Fibroblast of peridontal ligament (primary cell): ENCODE data around the gene NRP2.

Experiments
- DNase-seq: peaks from one replicate; pipeline ENCODE4 v3.0.0-alpha.2; 2010; ENCODE audit errors: extremely low read depth

NRP2 gene

GRCh38 chr2:205705511-205706349, 23.4 kb downstream of the NRP2 start:
- DNase-seq = no peak

- DNase-seq = peak; percentile 86
Measured at GRCh38 chr2:205706769-205707381, 24.6 kb downstream of the NRP2 start.

- peak; percentile 83 for DNase-seq
Measured at GRCh38 chr2:205708231-205708631, 25.9 kb downstream of the NRP2 start.

- no peak for DNase-seq
Measured at GRCh38 chr2:205709319-205709718, 27.0 kb downstream of the NRP2 start.

GRCh38 chr2:205712508-205712907, 30.2 kb downstream of the NRP2 start:
- DNase-seq = peak; percentile 56

GRCh38 chr2:205713086-205713485, 30.8 kb downstream of the NRP2 start:
- DNase-seq = no peak

- peak; percentile 47 for DNase-seq
Measured at GRCh38 chr2:205714058-205714776, 31.9 kb downstream of the NRP2 start.

- DNase-seq = no peak
Measured at GRCh38 chr2:205714789-205715720, 32.8 kb downstream of the NRP2 start.

- DNase-seq = no peak
Measured at GRCh38 chr2:205715831-205716525, 33.7 kb downstream of the NRP2 start.

- DNase-seq = no peak
Measured at GRCh38 chr2:205717175-205717846, 35.0 kb downstream of the NRP2 start.

- peak; percentile 61 for DNase-seq
Measured at GRCh38 chr2:205717999-205718398, 35.7 kb downstream of the NRP2 start.

GRCh38 chr2:205719847-205720246, 37.5 kb downstream of the NRP2 start:
- DNase-seq = no peak

- DNase-seq = no peak
Measured at GRCh38 chr2:205720451-205720902, 38.2 kb downstream of the NRP2 start.

GRCh38 chr2:205721057-205721449, 38.8 kb downstream of the NRP2 start:
- no peak for DNase-seq

GRCh38 chr2:205722283-205722918, 40.1 kb downstream of the NRP2 start:
- no peak for DNase-seq

- peak; percentile 50 for DNase-seq
Measured at GRCh38 chr2:205723179-205723578, 40.9 kb downstream of the NRP2 start.

- DNase-seq = no peak
Measured at GRCh38 chr2:205725059-205725458, 42.8 kb downstream of the NRP2 start.

- DNase-seq = no peak
Measured at GRCh38 chr2:205726506-205726905, 44.2 kb downstream of the NRP2 start.

- no peak for DNase-seq
Measured at GRCh38 chr2:205727174-205727573, 44.9 kb downstream of the NRP2 start.

GRCh38 chr2:205728366-205728765, 46.1 kb downstream of the NRP2 start:
- no peak for DNase-seq
